ENCODE data around the gene CRP. TPM values are rescaled to one million over a fixed set of nuclear protein-coding genes. Genes with fewer than 3 reads are reported as not detected.
"Not testable (repeated sequence)": the region's sequence is repeated elsewhere in the genome, so short reads cannot be mapped to it uniquely, and the experiment has no call there.

Gene CRP
- total RNA-seq, 1 experiment from 2014 or later: not detected

GRCh38 chr1:159699653-159700052 lies 14.7 kb downstream of the CRP start:
- DNase-seq (ENCODE audit: low read depth): no peak

DNA sequence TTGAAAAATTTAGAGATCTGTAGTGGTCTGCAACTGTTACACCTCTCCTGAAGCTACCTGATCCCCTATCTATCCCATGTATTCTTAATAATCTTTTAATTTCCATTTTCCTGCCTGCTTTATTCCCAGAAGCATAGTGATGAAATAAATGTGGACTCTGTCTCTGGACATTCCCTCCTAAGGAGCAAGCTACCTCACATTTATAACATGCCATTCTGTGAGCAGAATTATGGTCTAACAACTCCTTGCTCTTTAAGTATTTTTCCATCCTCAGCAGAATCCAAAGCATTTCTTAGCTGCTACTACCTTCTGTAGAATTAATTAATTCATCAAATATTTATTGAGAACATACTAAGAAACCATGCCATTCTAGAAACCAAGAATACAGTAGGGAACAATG lies 15.1 kb downstream of the CRP start:
- DNase-seq (ENCODE audit: low read depth): no peak

GRCh38 chr1:159687511-159687910 lies 26.9 kb downstream of the CRP start:
- no peak for DNase-seq (ENCODE audit: low read depth)

DNA sequence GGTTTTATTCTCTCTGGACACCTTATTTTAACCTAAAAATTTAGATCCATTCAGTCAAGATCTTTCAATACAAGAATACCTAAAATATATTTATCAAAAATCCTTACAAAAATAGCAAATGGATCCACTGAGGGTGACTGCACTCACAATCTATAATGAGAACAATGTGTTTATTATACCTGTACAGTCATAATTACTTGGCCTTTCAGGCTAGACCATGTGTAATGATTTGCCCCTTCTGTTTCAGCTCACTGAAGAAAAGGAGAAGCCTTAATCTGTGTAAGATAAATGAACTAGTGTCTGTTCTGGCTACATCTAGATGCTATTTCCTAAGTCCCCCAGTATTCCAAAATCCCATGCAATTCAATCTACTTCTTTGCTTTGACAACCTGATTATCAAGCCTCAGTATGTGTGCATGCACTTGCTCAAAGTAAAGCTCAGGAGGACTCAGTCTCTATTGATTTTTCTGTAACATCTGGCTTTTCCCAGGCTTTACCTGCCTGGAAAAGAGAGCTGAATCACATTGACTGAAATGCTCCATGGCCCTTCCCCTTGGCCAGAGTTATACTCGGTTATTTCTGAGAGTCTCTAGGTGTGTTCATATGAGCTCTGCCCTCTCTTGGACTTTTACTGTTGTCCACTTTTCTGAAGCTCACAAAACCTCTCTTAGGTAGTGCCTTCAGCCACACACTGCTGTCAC lies 27.6 kb downstream of the CRP start:
- DNase-seq (ENCODE audit: low read depth): no peak

DNA sequence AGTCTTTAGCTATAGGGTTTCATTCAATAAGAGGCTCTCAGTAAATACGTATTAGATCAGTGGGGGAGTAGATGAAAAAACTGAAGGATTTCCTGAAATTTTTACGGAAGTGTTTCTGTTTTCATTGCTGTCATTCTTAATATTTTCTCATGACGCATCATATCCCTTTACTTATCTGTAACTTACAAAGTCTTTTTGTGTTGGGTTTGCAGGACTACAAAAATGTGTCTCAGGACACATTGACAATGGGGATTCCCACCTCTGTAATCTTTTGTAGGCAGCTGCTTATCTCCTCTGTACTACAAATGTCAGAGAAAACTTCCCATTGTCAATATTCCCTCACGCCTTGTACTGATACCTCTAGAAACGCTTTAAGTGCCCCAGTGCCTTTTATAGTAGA lies 35.5 kb downstream of the CRP start:
- no peak for DNase-seq (ENCODE audit: low read depth)

- no peak for DNase-seq (ENCODE audit: low read depth)
Observed at GRCh38 chr1:159675046-159675445, 39.3 kb downstream of the CRP start.

DNA sequence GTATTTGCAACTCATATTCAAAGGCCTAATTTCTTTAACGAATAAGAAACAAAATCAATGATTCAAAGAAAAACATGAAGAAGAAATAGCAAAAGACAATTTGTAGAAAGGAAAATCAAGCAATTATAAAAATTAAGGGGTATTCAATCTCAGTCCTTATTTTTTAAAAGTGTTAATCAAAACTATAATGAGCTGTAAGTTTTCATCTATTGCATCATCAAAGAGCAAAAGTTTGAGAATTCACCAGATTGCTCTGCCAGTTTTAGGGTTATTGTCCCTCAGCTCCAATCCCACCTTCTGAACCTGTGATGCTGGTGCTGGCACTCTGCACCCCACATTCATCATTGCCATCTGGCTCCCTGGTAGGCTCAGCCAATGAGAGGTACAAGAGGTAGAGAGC lies 42.0 kb downstream of the CRP start:
- DNase-seq (ENCODE audit: low read depth): not testable (repeated sequence)

DNA sequence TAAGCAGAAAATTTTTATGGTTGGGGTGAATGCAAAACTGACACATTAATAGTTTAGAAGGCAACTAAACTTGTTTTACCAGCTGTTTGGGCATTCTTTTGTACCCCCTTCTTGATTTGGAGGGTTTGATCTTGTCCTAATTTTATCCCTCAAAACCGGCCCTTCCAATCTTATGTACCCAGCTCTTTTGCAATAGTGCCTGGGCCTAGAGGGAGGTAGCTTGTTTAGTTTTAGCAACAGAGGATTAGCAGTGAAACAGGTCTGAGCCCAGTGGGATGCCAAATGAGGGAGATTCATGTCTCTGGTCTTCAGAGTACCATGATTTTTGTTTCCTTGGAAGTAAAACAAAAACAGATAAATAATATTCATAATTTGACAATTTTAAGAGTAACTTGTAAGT lies 45.1 kb downstream of the CRP start:
- DNase-seq (ENCODE audit: low read depth): no peak

DNA sequence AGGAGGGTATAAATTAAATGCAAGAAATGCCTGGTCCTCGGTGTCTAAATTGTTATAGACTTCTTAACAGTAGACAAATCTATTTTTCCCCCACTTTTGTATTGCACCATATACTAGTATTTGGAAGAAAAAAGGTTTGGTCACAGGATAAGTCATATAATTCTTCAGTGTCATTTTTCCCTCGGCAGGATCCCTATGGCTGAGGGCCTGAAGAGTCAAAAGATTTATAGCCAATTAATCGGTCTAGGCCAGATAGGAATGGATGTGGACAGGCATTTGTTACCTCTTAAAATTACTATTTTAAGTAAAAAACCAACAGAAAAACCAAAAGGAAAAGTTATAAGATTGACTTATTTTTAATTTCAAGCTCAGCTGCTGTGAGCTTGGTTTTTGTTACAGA lies 45.6 kb downstream of the CRP start:
- DNase-seq (ENCODE audit: low read depth): no peak

DNA sequence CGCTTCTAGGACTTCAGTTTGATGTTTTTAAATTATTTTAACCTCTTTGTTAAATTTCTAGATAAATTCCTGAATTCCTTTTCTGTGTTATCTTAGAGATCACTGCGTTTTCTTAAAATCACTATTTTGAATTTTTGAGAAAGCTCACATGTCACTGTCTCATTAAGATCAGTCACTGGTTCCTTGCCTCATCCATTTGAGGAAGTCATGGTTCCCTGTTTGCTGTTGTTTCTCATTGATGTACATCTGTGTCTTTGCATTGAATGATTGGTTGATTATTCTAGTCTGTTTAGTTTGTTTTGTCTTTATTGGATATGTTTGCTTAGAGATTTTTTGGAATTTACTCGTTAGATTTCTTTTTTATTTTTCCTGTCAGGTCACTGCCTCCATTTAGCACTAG lies 50.1 kb downstream of the CRP start:
- no peak for DNase-seq (ENCODE audit: low read depth)

DNA sequence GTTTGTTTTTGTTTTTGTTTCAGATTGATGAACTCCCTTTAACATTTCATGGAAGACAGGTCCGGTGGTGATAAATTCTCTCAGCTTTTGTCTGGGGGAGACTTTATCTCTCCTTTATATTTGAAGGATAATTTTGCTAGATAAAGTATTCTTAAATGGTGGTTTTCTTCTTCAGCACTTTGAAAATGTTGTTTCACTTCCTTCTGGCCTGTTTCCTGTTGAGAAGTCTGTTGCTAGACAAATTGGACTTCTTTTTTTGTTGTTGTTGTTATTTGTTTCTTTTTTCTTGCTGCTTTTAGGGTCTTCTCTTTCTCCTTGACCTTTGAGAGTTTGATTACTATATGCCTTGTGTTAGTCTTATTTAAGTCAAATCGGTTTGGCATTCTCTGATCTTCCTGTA lies 50.8 kb downstream of the CRP start:
- DNase-seq (ENCODE audit: low read depth): no peak

Other genes starting within 250 kb of the CRP start
- not detected in 2 replicates for gene OR10J5, start 178.6 kb downstream of the CRP start, total RNA-seq (2014; rRNA removed; shearing (Covaris generic))
- not detected in 2 replicates for gene APCS, start 126.8 kb downstream of the CRP start, total RNA-seq (2014; rRNA removed; shearing (Covaris generic))
- 1.2 TPM in 1 of 2 replicates, not detected in the other for gene DUSP23, start 66.4 kb upstream of the CRP start, total RNA-seq (2014; rRNA removed; shearing (Covaris generic))
- not detected in 2 replicates for gene FCRL6, start 87.8 kb upstream of the CRP start, total RNA-seq (2014; rRNA removed; shearing (Covaris generic))
- gene SLAMF8, start 112.3 kb upstream of the CRP start, total RNA-seq (2014; rRNA removed; shearing (Covaris generic)): 0.18 and 0.63 TPM in 2 replicates
- gene VSIG8, start 148.1 kb upstream of the CRP start, total RNA-seq (2014; rRNA removed; shearing (Covaris generic)): not detected in 2 replicates
- gene CFAP45, start 185.6 kb upstream of the CRP start, total RNA-seq (2014; rRNA removed; shearing (Covaris generic)): 0.46 and 1.7 TPM in 2 replicates
- gene TAGLN2, start 210.9 kb upstream of the CRP start, total RNA-seq (2014; rRNA removed; shearing (Covaris generic)): 570 and 651 TPM in 2 replicates
- gene IGSF9, start 231.0 kb upstream of the CRP start, total RNA-seq (2014; rRNA removed; shearing (Covaris generic)): 1.7 and 2.7 TPM in 2 replicates
- gene SLAMF9, start 239.6 kb upstream of the CRP start, total RNA-seq (2014; rRNA removed; shearing (Covaris generic)): 0.77 TPM in 1 of 2 replicates, not detected in the other

Data from Daoy (cell line).